ENCODE results near the gene WDR82.

GRCh38 chr3:52208556-52208955, 69.9 kb downstream of the WDR82 start:
- TF ChIP-seq TAF1 (IDR thresholded peaks at IDR 0.05; ENCODE audit: borderline replicate concordance, low read depth, low read length) (no peak), POLR2AphosphoS5 (IDR thresholded peaks at IDR 0.05; ENCODE audit: low read depth, low read length) (no peak), POLR2A (IDR thresholded peaks at IDR 0.05; ENCODE audit: low read depth, low read length) (no peak)

Measured in GM12892 (cell line).